ENCODE measurements around the gene RPS6KA4.
A peak's percentile ranks its signal among the peaks of the same experiment; 100 is the strongest.

Gene RPS6KA4

DNA sequence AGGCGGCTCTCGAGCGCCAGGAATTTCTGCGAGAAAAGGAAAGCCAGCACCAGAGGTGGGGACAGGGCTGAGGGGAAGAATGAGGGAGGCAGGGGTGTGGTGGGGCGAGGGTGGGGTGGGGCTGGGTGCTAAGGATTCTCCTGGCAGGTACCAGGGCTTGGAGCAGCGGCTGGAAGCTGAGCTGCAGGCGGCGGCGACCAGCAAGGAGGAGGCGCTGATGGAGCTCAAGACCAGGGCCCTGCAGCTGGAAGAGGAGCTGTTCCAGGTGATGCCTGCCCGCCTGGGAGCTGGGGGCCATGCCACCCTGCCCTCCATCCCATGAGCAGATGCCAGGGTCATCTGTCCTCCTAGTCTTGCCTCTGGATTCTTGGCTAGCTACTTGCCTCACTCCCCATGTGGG lies 9.6 kb upstream of the RPS6KA4 start:
- no peak for DNase-seq

DNA sequence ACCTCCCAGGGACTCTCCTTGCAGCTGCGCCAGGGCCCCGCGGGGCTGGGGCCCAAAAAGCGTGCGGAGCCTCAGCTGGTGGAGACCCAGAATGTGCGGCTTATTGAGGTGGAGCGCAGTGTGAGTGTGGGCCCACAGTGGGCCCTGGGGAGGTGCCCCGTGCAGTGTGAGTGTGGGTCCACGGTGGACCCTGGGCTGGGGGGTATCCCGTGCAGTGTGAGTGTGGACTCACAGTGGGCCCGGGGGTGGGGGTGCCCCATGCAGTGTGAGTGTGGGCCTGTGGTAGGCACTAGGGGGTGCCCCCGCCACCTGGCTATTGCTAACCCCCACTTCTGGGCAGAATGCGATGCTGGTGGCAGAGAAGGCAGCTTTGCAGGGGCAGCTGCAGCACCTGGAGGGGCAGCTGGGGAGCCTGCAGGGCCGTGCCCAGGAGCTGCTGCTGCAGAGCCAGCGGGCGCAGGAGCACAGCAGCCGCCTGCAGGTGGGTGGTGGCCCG lies 7.8 kb upstream of the RPS6KA4 start:
- no peak for DNase-seq

DNA sequence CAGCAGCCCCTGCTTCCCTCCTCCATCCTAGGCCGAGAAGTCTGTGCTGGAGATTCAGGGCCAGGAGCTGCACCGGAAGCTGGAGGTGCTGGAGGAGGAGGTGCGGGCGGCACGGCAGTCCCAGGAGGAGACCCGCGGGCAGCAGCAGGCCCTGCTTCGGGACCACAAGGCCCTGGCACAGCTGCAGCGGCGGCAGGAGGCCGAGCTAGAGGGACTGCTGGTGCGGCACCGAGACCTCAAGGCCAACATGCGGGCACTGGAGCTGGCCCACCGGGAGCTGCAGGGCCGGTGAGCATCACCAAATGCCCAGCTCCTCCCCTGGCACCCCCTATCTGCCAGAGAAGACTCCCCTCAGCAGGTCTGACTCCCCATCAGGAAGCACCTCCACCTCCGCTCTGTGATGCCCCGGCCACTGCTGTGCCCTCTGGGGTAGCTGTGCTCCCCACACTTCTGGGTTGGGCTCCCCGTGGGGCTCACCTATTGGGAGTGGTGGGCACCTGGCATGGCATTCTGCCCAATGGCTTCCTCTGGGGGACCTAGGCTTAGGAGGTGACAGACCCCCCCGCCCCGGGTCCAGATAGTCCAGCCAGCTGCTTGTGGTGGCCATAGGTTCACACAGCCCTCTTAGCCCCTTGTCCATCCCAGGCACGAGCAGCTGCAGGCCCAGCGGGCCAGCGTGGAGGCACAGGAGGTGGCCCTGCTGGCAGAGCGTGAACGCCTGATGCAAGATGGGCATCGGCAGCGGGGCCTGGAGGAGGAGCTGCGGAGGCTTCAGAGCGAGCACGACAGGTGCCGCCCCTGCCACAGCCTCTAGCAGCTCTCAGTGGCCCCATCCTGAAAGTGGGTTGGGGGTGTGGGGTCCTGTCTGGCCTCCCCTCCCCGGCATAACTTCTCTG lies 6.6 kb upstream of the RPS6KA4 start:
- no peak for DNase-seq

DNA sequence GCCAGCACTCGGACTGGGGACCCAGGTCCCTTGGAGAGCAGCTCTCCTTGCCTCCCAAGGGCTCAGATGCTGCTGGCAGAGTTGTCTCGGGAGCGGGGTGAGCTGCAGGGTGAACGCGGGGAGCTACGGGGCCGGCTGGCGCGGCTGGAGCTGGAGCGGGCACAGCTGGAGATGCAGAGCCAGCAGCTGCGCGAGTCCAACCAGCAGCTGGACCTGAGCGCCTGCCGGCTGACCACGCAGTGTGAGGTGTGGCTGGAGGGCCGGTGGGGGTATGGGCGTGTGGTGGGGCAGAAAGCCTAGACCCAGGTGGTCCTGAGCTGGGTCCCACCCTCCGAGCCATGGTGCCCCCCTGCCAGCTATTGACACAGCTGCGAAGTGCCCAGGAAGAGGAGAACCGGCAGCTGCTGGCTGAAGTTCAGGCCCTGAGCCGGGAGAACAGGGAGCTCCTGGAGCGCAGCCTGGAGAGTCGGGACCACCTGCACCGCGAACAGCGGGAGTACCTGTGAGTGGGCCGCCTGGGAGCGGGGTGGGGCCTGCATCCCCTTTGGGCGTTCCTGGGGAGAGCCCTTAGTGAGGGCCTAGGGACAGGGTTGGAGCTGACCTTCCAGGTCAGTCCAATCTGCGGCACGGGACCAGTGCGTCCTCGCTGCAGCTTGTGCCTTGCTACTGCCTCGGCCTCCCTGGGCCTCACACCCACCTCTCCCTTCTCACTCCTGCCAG lies 5.8 kb upstream of the RPS6KA4 start:
- DNase-seq, result no peak

DNA sequence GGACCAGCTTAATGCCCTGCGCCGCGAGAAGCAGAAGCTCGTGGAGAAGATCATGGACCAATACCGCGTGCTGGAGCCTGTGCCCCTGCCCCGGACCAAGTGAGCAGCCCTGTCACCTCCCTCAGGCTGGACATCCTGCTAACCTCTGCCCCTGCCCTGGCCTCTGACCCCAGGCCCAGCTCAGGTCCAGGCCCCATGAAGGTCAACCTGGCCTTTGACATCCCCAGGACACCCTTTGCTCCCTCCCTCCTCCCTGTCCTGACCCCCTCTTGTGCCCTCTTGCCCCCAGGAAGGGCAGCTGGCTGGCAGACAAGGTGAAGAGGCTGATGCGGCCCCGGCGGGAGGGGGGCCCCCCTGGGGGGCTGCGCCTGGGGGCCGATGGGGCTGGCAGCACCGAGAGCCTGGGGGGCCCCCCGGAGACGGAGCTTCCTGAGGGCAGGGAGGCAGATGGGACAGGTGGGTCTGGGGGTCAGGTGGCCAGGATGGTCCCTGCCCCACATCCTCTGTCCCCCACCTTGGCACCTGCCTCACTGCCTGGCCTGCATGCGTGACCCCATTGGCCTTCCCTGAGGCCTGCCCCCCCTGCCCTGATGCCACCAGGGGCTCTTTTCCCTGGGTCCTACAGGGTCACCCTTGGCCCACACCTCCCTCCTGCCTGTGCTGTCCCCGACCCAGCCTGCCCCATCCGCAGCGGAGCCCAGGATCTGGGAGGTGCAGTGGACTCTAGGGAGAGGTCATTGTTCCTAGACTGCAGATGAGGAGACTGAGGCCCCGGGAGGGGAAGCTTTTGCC lies 5.1 kb upstream of the RPS6KA4 start:
- DNase-seq, result no peak

DNA sequence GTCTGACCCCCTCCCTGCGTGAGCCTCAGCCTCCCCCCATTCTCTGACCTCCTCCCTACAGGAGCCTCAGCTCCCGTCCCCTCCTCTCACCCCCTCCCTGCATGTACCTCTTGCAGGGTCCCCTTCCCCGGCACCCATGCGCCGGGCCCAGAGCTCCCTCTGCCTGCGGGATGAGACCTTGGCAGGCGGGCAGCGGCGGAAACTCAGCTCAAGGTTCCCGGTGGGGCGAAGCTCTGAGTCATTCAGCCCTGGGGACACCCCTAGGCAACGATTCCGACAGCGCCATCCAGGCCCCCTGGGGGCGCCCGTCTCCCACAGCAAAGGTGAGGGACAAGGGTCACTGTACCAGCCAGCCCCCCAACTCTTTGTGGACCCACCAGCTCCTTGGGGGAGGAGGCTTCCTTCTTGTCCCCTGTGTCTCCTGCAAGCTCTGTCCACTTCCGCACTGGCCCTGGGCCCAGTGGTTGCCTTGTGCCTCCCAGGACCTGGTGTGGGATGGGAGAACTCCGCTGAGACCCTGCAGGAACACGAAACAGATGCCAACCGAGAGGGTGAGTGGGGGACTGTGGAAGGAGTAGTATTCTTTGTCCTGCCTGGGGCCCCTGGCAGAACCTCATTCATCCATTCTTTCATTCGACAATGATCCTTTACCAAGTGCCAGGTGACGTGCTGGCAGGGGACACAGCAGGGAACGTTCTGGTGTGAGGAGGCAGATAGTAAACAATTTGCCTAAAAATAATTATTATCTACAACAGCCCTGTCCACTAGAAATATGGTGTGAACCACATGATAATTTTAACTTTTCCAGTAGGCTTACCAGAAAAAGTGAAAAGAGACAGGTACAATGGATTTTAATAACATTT lies 3.7 kb upstream of the RPS6KA4 start:
- DNase-seq, result peak; percentile 70 to 75

DNA sequence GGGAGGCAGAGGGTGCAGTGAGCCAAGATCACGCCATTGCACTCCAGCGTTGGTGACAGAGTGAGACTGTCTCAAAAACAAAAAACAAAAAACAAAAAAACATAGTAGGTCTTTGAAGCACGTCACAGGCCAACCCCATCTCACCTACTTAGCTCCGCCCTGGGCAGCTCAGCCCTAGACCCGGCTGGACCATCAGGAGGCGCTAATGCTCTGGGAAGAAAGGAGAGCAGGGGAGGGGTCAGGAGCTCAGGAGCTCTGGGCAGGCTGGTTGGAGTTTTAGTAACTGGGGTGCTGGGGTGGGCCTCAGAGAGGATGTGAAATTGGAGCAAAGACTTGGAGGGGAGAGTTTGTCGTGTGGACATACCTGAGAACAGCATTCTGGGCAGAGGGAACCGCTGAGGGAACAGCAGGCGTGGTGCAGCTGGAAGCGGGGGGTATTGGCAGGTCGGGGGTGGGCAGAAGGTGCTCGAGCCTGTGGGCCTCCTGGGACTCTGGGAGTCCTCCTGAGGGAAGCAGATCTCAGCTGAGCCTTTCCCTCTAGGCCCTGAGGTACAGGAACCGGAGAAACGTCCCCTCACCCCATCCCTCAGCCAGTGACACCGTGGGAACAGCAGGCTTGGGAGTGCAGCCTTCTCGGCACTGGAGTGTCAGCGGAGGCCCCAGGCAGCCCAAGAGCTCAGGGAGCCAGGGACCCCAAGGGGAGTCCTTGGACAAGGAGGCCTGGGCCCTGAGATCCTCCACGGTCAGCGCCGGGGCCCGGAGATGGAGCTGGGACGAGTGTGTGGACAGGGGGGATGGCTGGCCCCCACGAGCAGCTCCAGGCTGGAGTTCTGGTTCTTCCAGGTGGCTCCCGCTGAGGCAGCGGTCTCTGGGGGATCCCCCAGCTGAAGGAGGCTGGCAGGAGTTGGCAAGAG lies 2.2 kb upstream of the RPS6KA4 start:
- DNase-seq, result peak; percentile 73 to 74

DNA sequence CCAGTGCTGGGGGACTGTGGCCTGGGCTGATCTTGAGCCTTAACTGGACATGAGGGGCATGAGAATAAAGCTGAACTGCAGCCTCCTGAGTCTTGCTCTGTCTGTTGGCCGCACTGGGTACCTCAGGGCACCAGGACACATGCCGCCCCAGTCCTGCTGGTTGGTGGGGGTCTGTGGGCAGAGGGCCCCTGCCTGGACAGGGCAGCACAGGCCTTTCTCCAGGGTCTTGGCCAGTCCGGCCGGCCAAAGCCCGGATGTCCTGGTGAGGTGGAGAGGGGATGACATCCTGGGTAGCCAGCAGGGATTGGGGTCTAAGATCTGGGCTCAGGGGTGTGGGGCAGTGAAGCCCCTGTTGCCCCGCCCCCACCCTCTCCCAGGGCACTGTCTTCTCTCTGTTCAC lies 1.5 kb upstream of the RPS6KA4 start:
- no peak for DNase-seq

DNA sequence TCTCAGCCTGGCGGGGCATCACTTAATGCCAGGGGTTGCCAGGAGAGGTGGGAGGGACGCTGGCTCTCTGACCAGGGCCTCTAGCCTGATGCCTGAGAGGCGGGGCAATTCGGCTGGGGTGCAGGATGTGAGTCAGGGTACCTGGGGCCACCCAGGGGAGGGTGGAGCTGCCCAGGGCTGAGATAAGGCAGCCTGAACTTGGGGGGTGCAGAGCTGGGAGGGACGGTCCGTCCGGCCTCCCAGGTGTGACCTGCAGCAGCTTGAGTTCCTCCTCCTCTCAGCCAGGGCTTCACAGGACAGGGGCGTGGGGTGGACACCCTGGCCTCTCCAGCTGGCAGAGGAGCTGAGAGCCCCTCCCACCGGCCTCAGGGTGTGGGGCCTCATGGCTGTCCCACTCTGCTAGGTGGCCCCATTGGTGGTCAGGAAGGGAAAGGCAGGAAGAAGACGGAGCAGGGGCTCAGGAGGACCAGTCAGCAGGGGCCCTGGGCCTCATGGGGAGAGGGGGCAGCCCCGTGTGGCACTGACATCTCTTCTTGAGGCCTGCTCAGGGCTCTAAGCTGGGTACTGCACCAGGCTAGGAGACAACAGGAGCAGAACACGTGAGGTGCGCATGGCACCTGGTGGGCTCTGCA lies 942 bp upstream of the RPS6KA4 start:
- peak; percentile 82 to 84 for DNase-seq

DNA sequence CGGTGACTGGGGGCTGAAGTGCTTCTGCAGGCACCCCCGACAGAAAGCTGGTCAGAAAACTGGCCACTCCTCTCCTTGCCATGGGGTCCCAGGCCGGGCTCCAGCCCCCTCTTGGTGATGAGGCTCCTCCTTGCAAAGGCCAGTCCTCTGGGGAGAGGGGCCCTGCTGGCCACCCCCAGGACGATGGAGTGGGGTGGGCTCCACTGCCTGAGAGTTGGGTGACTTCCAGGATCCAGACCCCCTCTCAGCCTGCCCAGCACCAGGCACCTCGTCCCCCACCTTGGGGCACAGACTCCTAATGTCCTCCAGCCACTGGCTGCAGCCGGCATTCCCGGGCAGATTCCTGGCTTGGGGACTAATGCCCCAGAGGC lies 441 bp upstream of the RPS6KA4 start:
- DNase-seq, result no peak

DNA sequence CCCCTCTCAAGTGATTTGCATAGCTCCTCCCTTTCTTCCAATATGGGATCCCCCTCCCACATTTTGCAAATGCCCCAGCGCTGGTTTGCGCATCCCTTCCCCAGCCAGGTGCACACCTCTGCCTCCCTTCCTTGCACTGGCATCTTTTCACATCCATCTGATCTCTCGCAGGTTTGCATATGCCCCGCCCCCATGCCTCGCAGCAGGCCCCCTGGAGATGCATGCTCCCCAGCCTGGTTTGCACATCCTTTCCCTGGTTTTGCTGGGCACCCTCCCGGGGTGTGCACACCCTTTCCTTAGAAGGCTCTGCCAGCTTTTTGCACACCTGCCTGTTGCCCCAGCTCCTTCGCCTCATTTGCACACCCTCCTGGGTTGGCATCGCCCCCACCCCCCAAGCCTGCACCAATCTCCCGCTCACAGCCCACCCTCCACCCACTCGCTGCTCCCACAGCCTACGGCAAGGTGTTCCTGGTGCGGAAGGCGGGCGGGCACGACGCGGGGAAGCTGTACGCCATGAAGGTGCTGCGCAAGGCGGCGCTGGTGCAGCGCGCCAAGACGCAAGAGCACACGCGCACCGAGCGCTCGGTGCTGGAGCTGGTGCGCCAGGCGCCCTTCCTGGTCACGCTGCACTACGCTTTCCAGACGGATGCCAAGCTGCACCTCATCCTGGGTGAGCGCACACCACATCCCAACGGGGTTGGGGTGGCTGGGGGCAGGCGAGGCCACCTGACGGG lies 917 bp downstream of the RPS6KA4 start:
- peak; percentile 54 to 64 for DNase-seq

DNA sequence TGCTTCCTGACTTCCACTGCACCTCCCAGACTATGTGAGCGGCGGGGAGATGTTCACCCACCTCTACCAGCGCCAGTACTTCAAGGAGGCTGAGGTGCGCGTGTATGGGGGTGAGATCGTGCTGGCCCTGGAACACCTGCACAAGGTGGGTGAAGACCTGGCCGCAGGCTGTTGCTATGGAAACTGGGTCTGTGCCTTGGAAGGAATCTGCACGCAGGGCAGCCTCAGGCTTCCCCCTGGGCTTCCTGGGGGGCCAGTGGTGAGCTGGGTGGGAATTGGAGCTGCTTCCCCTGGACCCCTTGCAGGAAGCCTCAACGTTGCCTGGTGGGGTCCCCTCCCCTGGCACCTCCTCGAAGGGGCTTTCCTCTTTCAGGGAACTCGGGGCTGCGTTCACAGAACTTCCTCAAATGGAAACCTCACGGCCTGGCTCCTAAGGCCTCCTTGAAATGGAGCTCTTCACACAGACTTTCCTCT lies 1.5 kb downstream of the RPS6KA4 start:
- peak in 1 of 2 experiments; percentile 41 for DNase-seq

DNA sequence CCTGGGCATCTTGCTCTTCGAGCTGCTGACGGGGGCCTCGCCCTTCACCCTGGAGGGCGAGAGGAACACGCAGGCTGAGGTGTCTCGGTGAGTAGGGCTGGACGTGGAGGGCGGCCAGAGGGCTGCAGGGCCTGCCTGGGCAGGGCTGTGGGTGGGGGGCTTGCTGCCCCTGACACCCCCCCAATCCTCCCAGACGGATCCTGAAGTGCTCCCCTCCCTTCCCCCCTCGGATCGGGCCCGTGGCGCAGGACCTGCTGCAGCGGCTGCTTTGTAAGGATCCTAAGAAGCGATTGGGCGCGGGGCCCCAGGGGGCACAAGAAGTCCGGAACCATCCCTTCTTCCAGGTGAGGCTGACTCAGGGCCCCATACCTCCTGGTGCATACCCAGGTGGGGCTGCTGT lies 2.7 kb downstream of the RPS6KA4 start:
- no peak for DNase-seq

DNA sequence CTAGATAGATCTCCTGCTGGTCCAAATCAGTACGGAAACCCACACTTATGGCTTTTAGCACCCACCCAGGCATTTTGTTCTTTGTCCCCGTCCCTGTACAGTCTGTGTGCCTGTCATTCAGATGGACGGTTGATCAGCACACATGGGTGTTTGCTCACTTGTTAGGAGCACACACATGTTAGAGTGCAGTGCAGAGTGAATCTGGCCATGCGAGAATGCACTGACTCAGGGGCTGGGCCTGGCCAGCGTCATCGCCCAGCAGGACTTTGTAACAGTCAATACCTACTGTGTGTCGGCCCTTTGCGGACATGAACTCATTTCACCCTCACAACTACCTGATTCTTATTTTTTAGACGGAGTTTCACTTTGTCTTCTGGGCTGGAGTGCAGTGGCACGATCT lies 3.4 kb downstream of the RPS6KA4 start:
- DNase-seq, result no peak

DNA sequence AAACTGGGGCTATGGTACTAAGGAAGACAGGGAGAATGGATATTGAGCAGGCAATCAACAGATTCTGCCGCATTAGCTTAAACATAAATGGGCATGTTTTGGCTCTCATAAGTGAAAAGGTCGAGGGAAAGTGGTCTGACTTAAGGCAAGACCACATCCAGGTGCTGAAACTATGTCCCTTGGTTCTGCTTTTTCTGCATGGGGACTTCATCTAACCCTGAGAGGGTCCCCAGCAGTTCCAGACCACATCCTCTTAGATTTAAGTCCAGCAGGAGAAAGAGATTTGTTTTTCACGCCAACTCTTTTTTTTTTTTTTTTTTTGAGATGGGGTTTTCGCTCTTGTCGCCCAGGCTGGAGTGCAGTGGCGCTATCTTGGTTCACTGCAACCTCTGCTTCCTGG lies 5.5 kb downstream of the RPS6KA4 start:
- DNase-seq, result no peak

DNA sequence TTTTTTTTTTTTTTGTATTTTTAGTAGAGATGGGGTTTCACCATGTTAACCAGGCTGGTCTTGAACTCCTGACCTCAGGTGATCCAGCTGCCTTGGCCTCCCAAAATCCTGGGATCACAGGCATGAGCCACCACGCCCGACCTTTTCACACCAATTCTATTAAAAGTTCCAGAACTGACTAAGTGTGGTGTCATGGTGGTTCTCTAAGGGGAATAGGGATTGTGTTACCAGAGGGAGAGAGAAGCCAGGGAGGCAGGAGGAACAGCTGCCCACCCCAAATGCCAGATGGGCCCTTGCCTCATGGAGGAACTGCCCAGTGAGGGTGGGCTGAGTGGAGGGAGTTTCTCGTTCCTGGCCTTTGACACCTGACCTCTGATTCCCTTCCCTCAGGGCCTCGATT lies 5.9 kb downstream of the RPS6KA4 start:
- no peak for DNase-seq

DNA sequence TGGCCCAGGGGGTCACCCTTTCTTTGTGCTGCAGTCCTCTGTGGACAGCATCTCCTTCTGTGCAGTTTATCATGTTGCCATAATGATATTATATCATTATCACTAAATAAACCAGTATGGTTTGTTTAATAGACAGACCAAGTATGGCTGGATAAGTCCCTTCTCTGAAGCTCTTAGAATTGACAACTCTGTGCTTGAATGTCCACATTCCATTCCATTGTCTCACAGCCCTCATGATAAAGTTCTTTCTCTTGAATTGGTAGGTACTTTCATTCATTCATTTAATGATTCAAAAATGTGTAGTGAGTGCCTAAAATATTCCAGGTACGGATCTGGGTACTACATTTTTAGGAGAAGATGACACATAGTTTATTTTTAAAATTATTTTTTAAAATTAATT lies 7.8 kb downstream of the RPS6KA4 start:
- DNase-seq, result no peak

DNA sequence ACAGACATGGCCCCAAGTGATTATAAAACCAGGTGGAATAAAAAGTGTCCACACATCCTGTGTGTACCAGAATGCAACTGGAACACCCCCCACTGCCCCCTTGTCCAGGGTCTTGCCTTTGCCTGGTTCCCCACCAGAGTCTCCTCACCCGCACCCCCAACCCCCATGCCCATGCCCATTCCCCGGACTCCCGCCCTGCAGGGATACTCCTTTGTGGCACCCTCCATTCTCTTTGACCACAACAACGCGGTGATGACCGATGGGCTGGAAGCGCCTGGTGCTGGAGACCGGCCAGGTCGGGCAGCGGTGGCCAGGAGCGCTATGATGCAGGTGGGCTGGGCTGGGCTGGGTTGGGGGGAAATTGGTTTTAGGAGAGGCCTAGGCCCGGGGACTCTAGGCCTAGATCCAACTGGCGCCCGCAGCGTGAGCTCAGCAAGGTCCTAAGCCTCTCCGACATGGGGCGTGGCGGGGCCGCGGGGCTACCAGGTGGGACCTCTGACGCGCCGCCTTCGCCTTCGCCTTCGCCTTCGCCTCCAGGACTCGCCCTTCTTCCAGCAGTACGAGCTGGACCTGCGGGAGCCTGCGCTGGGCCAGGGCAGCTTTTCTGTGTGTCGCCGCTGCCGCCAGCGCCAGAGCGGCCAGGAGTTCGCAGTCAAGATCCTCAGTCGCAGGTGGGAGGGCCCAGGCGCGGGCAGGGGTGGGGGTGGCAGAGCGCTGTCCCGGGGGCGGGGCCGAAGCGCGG lies 9.1 kb downstream of the RPS6KA4 start:
- DNase-seq, result no peak

DNA sequence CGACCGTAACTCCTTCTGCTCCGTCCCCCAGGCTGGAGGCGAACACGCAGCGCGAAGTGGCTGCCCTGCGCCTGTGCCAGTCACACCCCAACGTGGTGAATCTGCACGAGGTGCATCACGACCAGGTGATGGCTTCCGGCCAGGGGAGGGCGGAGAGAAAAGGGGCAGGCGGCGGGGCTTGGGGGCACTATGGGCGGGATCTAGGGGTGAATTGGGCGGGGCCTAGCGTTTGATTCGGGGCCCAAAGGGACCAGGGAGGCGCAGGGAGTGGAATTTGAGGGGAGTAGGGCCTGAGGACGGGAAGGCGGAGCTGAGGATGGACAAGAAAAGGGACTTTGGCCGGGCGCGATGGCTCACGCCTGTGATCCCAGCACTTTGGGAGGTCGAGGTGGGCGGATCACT lies 9.7 kb downstream of the RPS6KA4 start:
- DNase-seq, result no peak

Data from activated T-cell treated with anti-CD3 and anti-CD28 coated beads, Interleukin-2, amount 50 U/mL, for 48 hours (primary cell).